G401.6 (cell line): ENCODE measurements around the gene GYS1.

Experiments used
- FAIRE-seq: peaks from 2 replicates; lab custom pipeline; 2012; peaks lifted over from hg19 to GRCh38; lab: Jason Lieb, UNC

GYS1 gene

DNA sequence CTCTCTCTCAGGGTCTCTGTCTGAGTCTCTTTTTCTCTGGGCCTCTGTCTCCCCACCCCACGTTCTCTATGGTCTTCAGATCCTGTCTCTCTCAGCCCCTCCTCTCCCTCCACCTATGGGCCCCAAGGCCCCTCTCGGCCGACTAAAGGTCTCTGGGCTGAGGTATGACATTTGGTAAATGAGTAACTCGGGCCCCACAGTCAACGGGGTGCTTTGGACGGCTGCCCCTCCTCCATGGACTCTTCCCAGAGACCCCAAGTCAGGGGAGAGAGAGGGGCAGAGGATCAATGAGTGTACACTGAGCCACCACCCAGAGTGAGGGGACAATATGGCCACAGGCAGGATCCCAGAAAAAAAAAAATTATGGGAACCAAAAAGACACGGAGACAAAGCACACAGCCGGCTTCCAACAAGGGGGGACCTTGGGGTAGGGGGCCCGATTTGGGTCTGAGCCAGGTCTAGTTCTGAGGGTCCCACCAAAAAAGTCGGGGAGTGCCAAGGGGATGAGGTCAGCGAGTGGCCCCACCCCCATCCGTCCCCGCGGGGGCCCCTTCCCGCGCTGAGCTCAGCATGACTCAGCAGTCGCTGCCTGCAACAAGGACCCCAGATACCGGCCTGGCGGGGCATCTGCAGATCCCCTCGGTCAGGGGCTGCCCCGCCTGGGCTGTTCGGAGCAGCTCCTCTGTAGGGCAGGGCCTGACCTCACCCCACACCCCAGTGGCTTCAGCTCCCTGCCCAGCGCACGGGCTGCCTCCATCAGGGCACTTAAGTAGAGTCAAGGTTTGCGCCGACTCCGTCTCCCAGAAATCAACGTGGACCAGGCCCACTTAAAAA, 29.5 kb downstream of the GYS1 start:
- peak; percentile 60 for FAIRE-seq

DNA sequence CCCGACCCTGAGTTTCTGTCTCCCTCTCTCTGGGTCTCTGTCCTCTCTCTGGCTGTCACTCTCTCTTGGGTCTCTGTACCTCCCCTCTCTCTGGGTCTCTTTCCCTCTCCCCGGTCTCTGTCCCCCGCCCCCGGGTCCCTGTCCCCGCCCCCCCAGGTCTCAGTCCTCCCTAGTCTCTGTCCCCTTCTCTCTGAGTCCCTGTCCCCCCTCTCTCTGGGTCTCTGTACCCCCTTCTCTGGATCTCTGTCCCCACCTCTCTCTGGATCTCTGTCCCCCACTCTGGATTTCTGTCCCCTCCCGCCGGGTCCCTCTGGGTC, 30.3 kb downstream of the GYS1 start:
- no peak for FAIRE-seq

DNA sequence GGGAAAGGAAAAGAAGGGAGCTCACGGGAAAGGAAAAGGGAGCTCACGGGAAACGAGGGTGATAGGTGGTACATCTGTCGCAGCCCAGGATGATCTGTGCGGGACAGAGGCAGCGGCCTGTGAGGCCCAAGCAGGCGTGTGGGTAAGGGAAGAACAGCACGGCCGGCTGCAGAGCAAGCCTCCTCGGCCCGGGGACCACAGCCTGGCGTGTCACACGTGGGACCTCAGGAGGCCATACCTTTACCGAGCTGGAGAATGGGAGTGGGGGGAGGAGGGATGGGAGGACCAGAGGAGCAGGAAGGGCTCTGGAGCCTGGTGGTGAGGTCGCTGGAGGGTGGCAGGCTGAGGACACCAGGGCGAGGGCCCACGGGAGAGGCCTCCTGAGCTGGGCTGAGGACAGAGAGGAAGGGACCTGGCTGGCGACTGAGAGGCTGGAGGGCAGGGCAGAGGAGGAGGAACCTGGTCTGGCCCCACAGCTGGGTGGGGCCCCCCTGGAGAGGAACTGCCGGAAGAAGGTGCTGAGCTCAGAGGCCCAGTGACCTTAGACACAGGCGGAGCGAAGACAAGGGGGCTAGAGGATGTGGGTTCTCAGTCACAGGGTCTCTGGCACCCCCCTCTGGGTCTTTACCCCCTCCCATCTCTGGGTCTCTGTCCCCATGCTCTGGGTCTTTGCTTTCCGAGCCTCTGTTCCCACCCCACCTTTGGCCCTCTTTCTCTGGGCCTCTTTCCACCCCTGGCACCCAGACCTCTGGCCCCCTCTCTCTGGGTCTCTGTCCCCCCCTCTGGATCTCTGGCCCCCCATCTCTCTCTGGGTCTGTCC, 30.9 kb downstream of the GYS1 start:
- no peak for FAIRE-seq

DNA sequence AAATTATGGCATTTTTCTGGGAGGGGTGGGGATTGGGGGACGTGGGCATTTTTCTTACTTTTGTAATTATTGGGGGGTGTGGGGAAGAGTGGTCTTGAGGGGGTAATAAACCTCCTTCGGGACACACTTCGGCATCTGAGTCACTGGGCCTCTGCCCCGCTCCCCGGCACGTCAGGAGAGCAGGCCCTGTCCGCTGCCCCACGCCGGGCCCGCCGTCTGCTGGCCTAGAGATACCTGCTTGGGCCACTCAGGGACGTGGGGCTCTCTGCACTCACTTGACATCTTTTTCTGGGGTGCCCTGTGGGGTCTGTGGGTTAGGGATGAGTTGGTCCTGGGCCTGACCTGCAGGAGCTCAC, 31.5 kb downstream of the GYS1 start:
- FAIRE-seq, result no peak

DNA sequence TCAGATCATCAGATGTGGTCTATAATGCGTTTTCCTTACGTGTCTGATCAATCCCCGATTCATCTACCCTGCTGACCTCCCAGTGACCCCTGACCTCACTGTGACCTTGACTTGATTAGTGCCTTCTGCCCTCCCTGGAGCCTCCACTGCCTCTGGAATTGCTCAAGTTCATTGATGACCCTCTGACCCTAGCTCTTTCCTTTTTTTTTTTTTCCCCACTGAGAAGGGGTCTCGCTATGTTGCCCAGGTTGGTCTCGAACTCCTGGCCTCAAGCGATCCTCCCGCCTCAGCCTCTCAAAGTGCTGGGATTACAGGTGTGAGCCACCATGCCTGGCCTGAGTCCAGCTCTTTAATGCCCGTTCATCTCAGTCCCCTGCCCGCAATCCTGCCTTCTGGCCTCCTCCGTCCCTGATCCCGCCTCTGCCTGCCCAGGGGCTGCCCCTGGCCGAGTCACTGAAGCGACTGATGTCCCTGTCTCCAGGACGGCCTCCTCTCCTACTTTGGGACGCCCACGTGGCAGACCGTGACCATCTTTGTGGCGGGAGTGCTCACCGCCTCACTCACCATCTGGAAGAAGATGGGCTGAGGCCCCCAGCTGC, 32.0 kb downstream of the GYS1 start:
- no peak for FAIRE-seq

DNA sequence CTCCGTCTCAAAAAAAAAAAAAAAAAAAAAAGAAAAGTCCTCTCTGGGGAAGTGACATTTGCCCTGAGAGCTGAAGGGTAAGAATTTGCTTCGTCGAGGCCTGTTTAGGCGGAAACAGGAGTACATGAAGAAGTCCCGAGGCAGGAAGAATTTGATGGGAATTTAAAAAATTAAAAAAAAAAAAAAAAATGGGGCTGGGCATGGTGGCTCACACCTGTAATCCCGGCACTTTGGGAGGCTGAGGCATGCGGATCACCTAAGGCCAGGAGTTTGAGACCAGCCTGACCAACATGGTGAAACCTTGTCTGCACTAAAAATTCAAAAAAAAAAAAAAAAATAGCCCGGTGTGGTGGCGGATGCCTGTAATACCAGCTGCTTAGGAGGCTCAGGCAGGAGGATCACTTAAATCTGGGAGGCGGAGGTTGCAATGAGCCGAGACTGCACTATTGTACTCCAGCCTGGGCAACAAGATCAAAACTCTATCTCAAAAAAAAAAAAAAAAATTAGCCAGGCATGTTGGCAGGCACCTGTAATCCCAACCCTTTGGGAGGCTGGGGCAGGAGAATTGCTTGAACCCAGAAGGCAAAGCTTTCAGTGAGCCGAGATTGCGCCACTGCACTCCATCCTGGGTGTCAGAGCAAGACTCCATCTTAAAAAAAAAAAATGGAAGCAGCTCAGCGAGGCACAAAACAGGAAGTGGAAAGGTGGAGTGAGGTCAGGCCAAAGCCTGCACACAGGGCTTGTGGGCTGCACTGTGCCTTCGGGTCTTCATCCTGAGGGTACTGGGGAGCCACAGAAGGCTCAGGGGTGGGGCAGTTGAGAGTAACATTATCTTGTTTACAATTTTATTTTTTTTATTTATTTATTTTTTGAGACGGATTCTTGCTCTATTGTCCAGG, 33.5 kb downstream of the GYS1 start:
- no peak for FAIRE-seq

DNA sequence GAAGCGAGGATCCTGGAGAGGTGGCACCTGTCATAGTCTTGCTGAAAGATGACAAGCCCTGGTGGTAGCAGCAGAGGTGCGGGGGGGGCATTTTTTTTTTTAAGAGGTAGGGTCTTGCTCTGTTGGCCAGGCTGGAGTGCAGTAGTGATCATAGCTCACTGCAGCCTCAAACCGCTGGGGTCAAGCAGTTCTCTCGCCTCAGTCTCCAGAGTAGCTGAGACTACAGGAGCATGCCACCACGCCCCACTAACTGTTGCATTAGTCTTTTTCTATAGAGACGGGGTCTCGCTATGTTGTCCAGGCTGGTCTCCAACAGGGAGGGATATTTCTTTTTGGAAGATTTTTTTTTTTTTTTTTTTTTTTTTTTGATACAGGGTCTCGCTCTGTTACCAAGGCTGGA, 35.1 kb downstream of the GYS1 start:
- FAIRE-seq, result no peak

DNA sequence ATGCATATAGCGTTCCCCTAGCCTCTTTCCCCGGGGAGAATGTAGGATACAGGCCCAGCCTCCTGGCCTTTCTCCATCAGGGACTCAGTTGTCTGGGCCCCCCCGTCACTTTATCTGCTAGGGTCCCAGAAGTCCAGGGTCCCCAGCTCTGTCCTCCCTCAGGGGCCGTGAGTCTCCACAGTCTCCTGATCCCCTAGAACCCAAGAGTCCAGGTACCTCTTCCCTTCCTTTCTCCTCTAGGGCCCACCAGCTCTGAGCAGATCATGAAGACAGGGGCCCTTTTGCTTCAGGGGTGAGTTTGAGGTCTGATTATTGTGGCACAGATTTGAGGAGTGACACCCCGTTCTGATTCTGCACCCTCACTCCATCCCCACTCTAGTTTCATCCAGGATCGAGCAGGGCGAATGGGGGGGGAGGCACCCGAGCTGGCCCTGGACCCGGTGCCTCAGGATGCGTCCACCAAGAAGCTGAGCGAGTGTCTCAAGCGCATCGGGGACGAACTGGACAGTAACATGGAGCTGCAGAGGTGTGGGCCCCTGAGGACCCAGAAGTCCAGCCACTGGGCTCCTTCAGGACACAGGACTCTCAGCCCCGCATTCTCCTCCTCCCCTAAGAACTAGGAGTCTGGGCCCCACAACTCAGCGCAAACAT, 37.7 kb downstream of the GYS1 start:
- no peak for FAIRE-seq

DNA sequence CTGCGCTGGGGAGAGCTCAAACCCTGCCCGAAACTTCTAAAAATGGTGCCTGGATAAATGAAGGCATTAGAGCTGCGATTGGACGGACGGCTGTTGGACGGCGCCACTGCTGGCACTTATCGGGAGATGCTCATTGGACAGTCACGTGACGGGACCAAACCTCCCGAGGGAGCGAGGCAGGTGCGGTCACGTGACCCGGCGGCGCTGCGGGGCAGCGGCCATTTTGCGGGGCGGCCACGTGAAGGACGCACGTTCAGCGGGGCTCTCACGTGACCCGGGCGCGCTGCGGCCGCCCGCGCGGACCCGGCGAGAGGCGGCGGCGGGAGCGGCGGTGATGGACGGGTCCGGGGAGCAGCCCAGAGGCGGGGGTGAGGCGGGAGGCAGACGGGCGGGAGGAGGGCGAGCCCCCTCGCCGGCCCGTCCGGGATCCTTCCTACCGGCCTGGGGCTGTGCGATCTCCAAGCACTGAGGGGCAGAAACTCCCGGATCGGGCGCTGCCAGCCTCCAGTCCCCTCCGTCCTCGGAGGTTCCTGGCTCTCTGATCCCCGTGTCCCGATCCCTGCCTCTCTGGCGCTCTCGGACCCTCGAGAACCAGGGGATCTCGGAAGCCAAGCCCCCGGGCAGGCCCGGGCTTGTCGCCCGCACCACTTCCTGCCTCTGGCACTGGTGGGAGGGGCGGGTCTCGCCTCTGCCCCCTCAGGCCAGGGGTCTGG, 38.4 kb downstream of the GYS1 start, which contains the start of gene BAX:
Gene BAX, plus strand, starts transcription at position 281 of the 713 bp plus-strand sequence. Its CDS starts 54 bp downstream, at position 335.
- FAIRE-seq, result peak; percentile 45

DNA sequence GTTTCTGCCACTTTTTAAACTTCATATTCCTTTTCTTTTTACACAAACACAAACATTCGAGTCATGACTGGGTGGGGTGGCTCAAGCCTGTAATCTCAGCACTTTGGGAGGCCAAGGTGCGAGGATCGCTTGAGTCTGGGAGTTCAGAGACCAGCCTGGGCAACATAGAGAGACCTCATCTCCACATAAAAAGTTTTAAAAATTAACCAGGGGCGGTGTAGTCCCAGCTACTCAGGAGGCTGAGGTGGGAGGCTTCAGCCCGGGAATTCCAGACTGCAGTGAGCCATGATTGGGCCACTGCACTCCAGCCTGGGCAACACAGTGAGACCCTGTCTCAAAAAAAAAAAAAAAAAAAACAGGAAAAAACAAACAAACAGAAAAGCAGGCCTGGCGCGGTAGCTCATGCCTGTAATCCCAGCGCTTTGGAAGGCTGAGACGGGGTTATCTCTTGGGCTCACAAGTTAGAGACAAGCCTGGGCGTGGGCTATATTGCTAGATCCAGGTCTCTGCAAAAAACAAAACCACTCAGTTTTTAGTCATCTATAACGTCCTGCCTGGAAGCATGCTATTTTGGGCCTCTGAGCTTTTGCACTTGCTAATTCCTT, 39.0 kb downstream of the GYS1 start:
- no peak for FAIRE-seq

DNA sequence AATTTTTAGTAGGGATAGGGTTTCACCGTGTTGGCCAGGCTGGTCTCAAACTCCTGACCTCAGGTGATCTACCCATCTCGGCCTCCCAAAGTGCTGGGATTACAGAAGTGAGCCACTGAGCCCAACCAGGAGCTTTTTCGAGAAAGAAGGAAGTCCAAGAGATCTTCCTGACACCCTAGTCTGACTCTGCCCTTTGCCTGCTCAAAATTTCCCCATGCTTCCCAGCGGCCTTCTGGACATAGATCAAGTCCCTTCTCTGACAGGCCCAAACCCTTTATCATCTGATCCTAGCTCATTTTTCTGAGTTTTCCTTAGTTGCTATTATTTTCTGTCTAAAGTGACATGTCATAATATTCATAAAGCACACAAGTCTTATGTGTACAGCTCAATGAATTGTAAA, 40.0 kb downstream of the GYS1 start:
- FAIRE-seq, result no peak

DNA sequence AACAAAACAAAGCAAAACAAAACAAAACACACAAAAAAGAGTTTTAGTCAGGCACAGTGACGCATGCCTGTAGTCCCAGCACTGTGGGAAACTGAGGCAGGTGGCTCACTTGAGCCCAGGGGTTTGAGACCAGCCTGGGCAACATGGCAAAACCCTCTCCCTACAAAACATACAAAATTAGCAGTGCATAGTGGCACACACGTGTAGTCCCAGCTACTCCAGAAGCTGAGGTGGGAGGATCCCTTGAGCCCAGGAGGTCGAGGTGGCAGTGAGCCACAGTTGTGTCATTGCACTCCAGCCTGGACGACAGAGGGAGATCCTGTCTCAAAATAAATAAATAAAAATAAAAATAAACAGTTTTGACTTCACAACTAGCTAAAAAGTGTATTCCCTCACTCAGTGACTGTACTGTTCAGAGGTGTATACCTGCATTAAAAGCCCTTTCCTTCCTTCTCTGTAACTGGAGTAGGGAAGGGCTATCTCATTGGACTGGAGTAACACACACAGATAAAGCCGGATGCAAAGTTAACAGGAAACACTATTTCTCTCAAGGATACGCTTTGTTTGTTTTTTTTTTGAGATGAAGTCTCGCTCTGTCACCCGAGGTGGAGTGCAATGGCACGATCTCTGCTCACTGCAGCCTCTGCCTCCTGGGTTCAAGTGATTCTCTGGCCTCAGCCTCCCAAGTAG, 42.1 kb downstream of the GYS1 start:
- FAIRE-seq, result no peak

DNA sequence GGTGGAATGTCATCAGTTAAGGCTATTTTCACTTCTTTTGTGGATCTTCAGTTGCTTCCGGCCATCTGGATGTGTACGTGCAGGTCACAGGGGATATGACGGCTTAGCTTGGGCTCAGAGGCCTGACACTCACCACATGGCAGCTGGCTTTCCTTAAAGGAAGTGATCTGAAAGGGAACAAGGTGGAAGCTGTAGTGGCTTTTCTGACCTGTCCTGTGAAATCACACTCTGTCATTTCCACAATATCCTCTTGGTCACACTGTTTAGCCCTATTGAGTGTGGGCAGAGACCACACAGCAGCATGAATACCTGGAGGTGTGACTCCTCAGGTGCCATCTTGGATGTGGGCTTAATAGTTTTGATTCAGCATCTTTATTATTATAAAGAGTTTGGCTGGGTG, 43.0 kb downstream of the GYS1 start:
- FAIRE-seq, result no peak

DNA sequence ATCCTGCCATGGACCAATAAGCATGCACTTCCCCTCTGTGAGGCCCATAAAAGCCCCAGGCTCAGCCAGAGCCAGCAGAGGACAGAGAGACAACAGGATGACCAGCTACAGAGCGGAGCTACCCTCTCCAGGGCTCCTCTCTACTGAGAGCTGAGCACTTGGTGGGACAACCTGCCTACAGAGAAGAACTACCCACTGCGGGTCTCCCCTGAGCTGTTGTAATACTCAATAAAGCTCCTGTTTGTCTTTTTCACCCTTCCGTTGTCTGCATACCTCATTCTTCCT, 45.9 kb downstream of the GYS1 start:
- FAIRE-seq, result no peak

DNA sequence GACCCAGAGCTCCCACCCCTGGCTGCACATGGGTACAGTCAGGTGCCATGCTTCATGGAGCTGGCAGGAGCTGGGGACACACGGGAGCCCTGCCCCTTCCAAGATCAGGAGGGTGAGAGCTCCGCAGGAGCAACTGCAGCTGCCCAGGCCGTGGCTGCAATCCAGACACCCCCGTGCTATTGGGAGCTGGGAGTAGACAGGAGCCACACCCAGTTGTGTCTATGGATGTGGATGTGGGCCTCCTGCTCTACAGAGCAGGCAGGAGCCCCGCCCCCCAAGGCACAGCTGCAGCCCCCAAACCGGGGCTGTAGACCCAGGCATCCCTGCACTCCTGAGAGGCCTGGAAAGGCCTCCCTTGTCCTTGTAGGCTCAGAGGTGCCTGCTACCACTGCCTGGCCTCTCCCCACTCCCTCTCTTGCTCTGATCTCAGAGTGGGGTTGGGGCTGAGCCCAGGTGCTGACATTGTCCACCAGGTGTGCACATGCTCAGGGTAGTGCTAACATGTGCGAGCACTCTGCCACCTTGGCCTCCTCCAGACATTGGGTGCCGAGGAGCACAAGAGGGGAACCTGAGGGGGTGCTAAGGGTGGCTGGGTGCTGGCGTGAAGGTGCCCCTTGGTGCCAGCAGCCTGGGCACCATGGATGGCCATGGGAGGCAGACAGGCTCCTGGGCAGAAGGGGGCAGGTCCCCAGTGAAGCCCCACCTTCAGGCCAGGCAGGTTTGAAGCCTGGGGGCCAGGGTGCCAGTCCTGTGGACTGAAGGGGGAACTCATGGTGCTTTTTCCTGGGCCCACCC, 46.4 kb downstream of the GYS1 start:
- no peak for FAIRE-seq

DNA sequence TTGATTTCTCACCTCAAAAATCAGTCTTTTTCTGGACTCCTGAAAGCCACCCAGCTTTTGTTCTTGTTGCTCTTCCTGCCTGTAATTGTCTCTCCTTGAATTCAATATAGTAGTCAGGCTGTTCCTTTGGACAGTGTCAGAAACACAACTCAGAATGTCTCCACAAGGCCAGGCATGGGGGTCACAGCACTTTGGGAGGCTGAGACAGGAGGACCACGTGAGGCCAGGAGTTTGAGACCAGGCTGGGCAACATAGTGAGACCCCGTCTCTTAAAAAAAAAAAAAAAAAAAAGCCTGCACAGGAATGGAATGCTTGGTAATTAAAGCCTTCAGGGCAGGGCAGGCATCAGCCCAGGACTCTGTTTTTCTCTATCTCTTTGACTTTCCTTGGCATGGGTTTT, 47.3 kb downstream of the GYS1 start:
- FAIRE-seq, result no peak

DNA sequence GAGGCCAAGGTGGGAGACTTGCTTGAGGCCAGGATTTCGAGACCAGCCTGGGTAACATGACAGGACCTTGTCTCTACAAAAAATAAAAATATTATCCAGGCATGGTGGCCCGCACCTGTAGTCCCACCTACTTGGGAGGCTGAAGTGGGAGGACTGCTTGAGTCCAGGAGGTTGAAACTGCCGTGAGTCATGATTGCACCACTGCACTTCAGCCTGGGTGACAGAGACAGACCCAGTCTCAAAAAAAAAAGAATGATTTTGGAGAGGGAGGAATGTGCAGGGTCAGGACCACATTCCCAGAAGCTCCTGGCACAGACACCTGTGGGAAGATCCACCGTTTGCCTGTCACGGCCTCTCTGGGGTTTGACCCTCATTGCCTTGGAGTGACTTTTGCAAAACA, 47.7 kb downstream of the GYS1 start:
- no peak for FAIRE-seq

DNA sequence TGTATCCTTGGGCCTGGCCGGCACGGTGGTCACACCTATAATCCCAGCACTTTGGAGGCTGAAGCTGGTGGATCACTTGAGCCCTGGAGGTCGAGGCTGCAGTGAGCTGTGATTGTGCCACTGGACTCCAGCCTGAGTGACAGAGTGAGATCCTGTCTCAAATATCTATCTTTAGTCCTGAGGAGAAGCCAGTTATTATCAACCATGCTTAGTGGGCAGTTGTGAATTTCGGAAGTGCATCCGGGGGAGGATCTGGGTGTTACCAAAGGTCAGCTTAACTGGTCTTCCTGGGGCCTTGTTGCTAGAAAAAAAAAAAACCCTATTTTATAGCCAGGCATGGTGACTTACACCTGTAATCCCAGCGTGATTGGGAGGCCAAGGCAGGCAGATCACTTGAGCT, 50.0 kb downstream of the GYS1 start:
- no peak for FAIRE-seq

DNA sequence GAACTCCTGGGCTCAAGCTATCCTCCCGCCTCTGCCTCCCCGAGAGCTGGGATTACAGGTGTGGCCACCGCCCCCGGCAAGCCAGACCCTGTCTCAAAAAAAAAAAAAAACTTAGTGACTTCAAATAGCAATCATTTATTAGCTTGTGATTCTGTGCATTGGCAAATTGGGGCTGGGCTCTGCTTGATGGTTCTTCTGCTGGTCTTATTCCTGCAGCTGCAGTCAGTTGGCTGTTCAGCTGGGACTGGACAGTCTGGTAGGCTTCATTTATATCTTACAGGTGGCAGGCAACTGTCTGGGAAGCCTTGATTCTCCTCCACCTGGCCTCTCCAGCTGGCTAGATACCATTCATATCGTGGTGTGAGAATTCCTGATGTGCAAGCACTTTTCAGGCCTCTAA, 52.2 kb downstream of the GYS1 start:
- no peak for FAIRE-seq

DNA sequence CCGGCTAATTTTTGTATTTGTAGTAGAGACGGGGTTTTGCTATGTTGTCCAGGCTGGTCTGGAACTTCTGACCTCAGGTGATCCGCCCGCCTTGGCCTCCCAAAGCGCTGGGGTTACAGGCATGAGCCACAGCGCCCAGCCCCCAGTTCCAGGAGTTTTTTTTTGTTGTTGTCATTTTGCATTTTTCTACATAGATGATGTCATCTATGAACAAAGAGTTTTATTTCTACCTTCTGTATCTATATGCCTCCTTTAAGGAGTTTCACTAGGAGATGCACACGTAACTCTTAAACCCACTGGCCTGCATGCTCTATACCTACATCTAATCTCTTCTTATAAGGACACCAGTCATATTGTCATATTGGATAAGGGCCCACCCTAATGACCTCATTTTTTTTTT, 54.9 kb downstream of the GYS1 start:
- no peak for FAIRE-seq
